AG09319 (cell line): ENCODE results near the gene PEDS1.
A peak's percentile ranks its signal among the peaks of the same experiment; 100 is the strongest.

Experiments used
- DNase-seq: peaks from one replicate; pipeline ENCODE4 v3.0.0-alpha.2; 2010; ENCODE audit warnings: low read depth; ENCODE audit errors: extremely low read depth
- CTCF ChIP-seq: IDR thresholded peaks from 2 replicates; pipeline ENCODE4 v1.5.1; 2011; ENCODE audit warnings: low read depth, mild to moderate bottlenecking, inconsistent platforms, low read length, moderate library complexity

The PEDS1 gene

DNA sequence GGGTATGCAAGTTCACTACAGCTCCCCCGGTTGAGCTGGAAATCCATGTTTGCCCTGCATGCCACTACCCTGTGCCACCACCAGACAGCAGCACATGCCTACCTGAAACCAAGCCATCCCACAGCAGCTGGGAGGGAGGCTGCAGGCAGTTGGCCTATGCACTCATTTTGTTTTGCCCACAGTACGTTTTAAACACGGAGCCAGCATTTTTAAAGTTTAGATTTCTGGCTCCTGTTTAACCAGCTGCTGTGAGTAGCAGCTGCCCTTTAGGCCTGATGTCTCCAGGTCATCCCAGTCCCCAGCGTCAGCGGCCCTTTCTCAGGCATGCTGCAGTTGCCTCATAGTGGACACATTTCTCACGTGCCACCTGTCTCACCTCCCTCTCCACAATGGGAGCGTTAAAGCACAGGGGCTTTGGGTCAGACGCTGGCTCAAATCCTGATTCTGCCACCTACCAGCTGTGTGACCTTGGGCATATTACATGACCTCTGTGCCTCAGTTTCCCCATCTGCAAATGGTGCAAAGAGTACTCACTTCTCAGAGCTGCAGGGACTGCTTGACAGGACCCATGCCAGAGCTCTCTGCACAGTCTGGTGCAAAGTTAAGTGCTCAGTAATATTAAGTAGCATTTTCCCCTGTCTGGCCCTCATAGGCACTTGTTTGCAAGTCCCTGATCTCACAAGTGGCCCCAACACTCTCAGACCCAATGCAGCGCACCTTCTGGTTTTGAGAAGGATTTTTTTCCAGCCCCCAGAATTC is 32.4 kb downstream of the PEDS1 start:
- TF ChIP-seq CTCF, result peak; percentile 85
- no peak for DNase-seq

DNA sequence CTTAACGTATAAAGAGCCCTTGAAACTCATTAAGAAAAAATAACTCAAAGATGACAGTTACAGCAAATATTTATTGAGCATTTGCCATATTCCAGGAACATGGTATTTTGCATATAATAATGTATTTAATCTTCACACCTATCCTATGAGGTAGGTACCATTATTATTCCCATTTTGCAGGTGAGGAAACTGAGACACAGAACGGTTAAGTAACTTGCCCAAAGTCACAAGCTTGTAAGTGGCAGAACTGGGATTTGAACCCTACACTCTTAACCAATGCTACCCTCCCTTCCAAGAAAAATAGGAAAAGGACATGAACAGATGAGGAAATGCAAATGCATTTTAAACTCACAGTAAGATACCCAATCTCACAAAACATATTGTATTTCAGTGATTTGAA is 35.3 kb downstream of the PEDS1 start:
- DNase-seq, result no peak
- TF ChIP-seq CTCF, result no peak

- no peak for TF ChIP-seq CTCF
- no peak for DNase-seq
These were observed 37.0 kb downstream of the PEDS1 start for GRCh38 chr20:50116368-50116999.

- DNase-seq, result peak; percentile 92
- no peak for TF ChIP-seq CTCF
These were observed 37.7 kb downstream of the PEDS1 start for GRCh38 chr20:50115591-50116367.

GRCh38 chr20:50115041-50115512 is 38.4 kb downstream of the PEDS1 start:
- DNase-seq, result no peak
- TF ChIP-seq CTCF, result no peak

GRCh38 chr20:50113420-50114224 is 39.9 kb downstream of the PEDS1 start:
- TF ChIP-seq CTCF, result no peak
- no peak for DNase-seq
